Measurements from ENCODE around the gene SRR. TPM values are rescaled to one million over a fixed set of nuclear protein-coding genes. Genes with fewer than 3 reads are reported as not detected.

Gene SRR
- total RNA-seq, 1 experiment from 2014 or later, result 37.9 TPM

DNA sequence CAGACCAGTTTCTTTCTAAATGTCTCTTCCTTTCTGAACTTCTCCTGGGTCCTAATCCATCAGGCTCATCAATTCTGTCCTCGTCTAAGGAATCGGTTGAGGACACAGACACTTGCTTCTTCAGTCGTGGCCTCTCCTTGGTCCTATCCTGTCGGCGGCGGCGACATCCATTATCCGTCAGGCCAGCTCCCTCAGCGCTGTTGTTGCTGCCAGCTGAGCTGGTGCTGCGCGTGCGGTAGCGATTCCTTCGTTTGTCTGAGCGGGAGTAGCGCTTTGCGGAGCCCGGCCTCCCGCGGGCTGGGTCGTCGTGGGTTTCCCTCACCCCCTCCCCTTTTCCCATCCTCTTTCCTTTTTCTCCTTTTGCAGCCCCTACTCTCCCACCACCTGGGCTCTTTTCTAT, 4.0 kb upstream of the SRR start:
- H3K4me3 ChIP-seq (ENCODE audit: low read depth, low read length, poor library complexity, severe bottlenecking), result no peak overlapping the region
- no TSS peak for BruUV-seq (replicated peaks)
- no peak for TF ChIP-seq EZH2 (IDR thresholded peaks at IDR 0.05; ENCODE audit: borderline replicate concordance, low read depth, low read length, poor library complexity, severe bottlenecking)
- peaks cover 44% of the 10 kb centered on the region for H3K36me3 ChIP-seq (ENCODE audit: insufficient read depth, low read length, poor library complexity, severe bottlenecking)
- CTCF ChIA-PET, result no interaction called here
- H3K27ac ChIP-seq (ENCODE audit: low read depth, low read length, poor library complexity, severe bottlenecking), result no peak overlapping the region
- intact Hi-C loops (cut with micrococcal nuclease; ENCODE audit: unreplicated experiment), result no loop called here
- H3K9me3 ChIP-seq (ENCODE audit: low read depth, low read length, poor library complexity, severe bottlenecking), result no peaks in the 10 kb centered on the region
- no peaks in the 10 kb centered on the region for H3K27me3 ChIP-seq (replicated peaks; ENCODE audit: insufficient read depth, low read depth, low read length, poor library complexity)
- POLR2A ChIA-PET (ENCODE audit: low non-redundant PET), result no interaction called here
- peaks cover 5% of the 10 kb centered on the region for H3K4me1 ChIP-seq (ENCODE audit: insufficient read depth, low read length, poor library complexity, severe bottlenecking)
- no peak for DNase-seq (ENCODE audit: low spot score)

DNA sequence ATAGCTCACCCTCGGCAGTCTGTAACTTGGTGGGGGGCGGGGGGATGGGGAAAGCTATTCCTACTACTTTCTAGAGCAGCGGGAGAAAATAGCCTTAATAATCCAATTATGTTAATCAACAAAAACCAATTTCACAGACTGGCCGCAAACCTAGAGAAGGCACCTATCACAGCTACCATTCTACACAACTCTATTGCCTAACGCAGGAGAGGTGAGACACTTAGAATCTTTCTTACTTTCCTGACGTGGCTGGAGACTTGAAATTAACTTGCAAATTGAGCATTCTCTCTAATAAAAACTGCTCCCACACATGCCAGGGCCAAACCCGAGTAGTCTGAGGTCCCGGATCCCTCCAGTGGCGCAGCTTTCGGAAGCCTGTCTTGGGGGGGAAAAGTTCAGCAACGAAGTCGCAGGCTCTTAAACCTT, 959 bp upstream of the SRR start:
- Histone ChIP-seq H3K9me3 (ENCODE audit: low read depth, low read length, poor library complexity, severe bottlenecking) (no peaks in the 10 kb centered on the region), H3K36me3 (ENCODE audit: insufficient read depth, low read length, poor library complexity, severe bottlenecking) (peaks cover 22% of the 10 kb centered on the region), H3K4me1 (ENCODE audit: insufficient read depth, low read length, poor library complexity, severe bottlenecking) (peaks cover 5% of the 10 kb centered on the region), H3K27me3 (replicated peaks; ENCODE audit: insufficient read depth, low read depth, low read length, poor library complexity) (no peaks in the 10 kb centered on the region), H3K27ac (ENCODE audit: low read depth, low read length, poor library complexity, severe bottlenecking) (peak overlapping the region; percentile 93), H3K4me3 (ENCODE audit: low read depth, low read length, poor library complexity, severe bottlenecking) (peak overlapping the region; percentile 94)
- TF ChIP-seq, protein P1, sequence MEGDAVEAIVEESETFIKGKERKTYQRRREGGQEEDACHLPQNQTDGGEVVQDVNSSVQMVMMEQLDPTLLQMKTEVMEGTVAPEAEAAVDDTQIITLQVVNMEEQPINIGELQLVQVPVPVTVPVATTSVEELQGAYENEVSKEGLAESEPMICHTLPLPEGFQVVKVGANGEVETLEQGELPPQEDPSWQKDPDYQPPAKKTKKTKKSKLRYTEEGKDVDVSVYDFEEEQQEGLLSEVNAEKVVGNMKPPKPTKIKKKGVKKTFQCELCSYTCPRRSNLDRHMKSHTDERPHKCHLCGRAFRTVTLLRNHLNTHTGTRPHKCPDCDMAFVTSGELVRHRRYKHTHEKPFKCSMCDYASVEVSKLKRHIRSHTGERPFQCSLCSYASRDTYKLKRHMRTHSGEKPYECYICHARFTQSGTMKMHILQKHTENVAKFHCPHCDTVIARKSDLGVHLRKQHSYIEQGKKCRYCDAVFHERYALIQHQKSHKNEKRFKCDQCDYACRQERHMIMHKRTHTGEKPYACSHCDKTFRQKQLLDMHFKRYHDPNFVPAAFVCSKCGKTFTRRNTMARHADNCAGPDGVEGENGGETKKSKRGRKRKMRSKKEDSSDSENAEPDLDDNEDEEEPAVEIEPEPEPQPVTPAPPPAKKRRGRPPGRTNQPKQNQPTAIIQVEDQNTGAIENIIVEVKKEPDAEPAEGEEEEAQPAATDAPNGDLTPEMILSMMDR (conservative IDR thresholded peaks at IDR 0.05; ENCODE audit: low read depth, low read length), result no peak
- no peak for TF ChIP-seq EZH2 (IDR thresholded peaks at IDR 0.05; ENCODE audit: borderline replicate concordance, low read depth, low read length, poor library complexity, severe bottlenecking)
- intact Hi-C loops (cut with micrococcal nuclease; ENCODE audit: unreplicated experiment), result no loop called here
- POLR2A ChIA-PET (ENCODE audit: low non-redundant PET), result interaction anchor here (0.6 kb wide), 1 partner anchor 479 kb away, joined by 6 read pairs; no protein-coding TSS in a partner anchor
- peak; percentile 60 for DNase-seq (ENCODE audit: low spot score)
- CTCF ChIA-PET, result interaction anchor here (0.6 kb wide), 1 partner anchor 786 kb away, joined by 3 read pairs; the partner anchor contains the start of gene INPP5K
- BruUV-seq (replicated peaks), result TSS peak; percentile 38

DNA sequence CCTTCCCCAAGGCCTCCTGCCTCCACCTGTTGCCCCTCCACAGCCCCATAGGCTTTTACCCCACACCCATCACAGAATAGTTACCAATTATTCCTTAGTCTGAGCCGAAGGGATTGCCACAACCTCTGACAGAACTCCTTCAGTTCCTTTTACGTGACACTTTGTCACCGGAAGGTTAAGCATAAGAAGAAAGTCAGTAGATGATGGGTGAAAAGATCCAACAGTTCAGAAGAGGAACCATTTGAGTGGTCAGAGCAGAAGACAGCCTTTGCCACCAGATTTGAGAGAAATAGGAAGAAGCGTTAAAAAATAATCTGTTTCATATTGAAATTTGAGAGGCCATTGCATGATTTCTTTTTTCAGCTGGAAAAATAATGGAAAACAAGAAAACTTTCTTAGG, 1.2 kb downstream of the SRR start:
- no peak for DNase-seq (ENCODE audit: low spot score)
- Histone ChIP-seq H3K4me1 (ENCODE audit: insufficient read depth, low read length, poor library complexity, severe bottlenecking) (peaks cover 5% of the 10 kb centered on the region), H3K36me3 (ENCODE audit: insufficient read depth, low read length, poor library complexity, severe bottlenecking) (peaks cover 6% of the 10 kb centered on the region), H3K27me3 (replicated peaks; ENCODE audit: insufficient read depth, low read depth, low read length, poor library complexity) (no peaks in the 10 kb centered on the region), H3K4me3 (ENCODE audit: low read depth, low read length, poor library complexity, severe bottlenecking) (peak overlapping the region; percentile 94), H3K9me3 (ENCODE audit: low read depth, low read length, poor library complexity, severe bottlenecking) (no peaks in the 10 kb centered on the region), H3K27ac (ENCODE audit: low read depth, low read length, poor library complexity, severe bottlenecking) (no peak overlapping the region)
- CTCF ChIA-PET, result no interaction called here
- POLR2A ChIA-PET (ENCODE audit: low non-redundant PET), result no interaction called here
- intact Hi-C loops (cut with micrococcal nuclease; ENCODE audit: unreplicated experiment), result no loop called here
- BruUV-seq (replicated peaks), result TSS peak; percentile 84
- TF ChIP-seq, protein P1 (conservative IDR thresholded peaks at IDR 0.05; ENCODE audit: low read depth, low read length), result no peak
- TF ChIP-seq EZH2 (IDR thresholded peaks at IDR 0.05; ENCODE audit: borderline replicate concordance, low read depth, low read length, poor library complexity, severe bottlenecking), result no peak

All from A673 (cell line).